ENCODE measurements around the gene NAV2.

NAV2 gene

DNA sequence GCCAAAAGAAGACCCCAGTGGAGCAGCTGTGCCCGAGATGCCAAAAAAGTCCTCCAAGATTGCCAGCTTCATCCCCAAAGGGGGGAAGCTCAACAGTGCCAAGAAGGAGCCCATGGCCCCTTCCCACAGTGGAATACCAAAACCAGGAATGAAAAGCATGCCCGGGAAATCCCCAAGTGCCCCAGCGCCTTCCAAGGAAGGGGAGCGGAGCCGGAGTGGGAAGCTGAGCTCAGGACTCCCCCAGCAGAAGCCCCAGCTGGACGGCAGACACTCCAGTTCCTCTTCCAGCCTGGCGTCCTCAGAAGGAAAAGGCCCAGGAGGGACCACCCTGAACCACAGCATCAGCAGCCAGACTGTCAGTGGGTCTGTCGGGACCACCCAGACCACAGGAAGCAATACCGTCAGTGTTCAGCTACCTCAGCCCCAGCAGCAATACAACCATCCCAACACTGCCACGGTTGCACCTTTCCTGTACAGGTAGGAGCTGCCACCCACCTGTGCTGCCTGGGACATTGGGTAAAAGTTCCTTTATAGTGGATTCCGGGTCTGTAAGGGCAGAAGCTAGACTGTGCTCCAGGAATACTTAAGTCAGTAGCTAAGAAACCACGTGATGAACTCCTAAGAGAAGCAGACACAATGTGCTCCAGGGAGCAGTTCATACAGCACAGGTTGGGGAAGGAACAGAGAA lies 221.3 kb downstream of the NAV2 start:
- no peak for DNase-seq

DNA sequence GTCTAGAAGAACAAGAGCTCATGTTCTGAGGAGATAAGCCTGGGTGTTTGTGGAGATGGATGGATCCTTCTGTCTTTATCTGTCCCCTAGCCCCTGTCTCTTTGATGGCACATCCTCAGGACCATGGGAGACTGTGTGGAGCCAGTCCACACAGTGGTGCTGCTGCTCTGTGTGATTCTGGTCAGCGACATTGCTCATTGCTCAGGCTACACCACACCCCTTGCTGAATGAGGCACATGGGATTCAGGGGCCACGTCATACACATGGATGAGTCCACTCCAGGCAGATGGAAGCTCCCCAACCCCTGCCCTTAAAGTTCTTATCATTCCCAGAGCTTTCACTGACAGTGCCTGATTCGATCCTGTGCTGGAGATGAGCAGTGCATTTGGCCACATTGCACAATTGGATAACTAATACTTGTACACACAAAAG lies 222.2 kb downstream of the NAV2 start:
- DNase-seq: no peak

DNA sequence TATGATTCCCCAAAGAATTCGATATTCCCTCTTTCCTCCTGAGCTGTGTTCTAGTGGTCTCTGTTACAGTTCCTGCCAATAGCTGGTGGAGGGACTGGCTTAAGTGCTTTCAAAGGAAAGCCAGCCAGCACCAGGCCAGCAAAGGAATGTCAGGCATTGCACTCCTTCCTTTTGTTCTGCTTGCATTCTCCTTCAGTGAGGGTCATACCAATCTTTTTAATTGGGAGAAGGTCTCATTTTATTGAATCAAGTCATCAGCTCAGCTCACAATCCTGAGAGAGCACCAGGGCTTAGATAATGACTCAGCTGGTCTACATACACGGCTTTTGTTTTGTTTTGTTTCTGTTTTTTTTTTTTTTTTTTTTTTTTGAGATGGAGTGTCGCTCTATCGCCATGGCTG lies 222.9 kb downstream of the NAV2 start:
- no peak for DNase-seq

DNA sequence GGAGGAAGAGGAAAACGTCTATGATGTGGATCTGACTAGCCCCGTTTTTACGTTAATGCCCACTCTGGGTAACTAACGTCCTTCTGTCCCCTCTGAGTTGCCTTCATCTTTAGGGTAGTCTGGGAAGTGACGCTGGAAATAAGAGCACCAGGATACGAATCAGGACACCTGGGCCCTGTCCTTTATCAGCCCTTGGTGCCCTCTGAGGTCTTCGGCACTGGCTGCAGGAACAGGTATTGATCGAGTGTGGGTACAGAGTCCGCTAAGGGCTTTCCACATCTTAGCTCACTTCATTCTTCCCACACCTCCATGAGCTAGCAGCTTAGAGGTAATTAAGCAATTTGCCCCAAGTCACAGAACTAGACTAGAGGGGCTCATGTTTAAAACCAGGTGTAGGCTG lies 223.8 kb downstream of the NAV2 start:
- no peak for DNase-seq

DNA sequence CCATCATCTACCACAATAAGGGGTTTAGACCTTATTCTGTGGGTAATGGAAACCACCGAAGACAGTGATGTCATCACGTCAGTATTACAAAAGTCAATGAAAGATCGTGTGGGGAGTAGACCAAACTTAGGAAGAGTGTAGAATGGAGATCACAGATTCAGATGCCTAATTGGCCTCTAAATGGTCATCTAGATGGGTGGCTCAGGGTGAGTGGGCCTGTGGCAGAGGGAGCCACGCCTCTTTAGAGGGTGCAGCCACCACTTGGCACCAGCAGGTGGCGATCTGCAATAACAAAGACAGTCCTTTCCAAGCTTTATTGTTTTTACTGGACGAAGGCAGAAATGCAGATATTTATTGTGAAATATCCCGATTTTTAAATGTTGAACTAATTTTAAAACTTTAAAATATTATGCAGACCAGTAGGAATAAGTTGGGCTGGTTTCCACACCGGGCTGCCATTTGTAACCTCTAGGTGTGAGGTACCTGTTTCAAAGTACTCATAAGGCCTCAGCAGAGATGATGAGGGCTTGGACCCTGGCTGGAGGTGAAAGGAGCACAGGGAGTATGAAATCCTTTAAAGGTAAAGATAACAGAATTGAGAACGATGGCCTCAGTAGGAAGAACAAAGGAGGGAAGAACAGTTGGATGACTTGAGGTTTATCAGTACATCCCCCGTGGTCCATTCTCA lies 225.7 kb downstream of the NAV2 start:
- no peak for DNase-seq

DNA sequence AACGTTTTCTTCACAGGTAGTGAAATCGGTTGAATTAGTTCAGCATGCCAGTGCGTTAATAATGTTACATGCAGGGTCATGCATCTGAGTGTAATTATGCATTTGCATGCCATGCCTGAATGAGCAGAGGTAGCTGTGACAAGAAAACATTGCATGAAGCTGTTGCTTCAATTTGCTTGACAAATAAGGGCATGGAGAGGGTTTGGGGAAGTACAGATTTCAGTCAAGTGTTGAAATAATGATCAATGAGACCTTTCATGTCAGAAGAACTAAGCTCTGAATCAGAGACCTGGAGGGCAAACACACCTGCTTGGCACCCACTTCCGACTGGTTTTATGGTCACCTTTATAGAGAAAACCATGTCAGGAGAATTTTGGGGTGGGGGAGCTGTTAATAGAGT lies 226.2 kb downstream of the NAV2 start:
- DNase-seq: no peak

GRCh38 chr11:19939415-19939929 lies 226.8 kb downstream of the NAV2 start:
- DNase-seq: no peak

GRCh38 chr11:19940831-19941230 lies 228.2 kb downstream of the NAV2 start:
- no peak for DNase-seq

- no peak for DNase-seq
Observed at GRCh38 chr11:19946681-19947080, 234.0 kb downstream of the NAV2 start.

- no peak for DNase-seq
Observed at GRCh38 chr11:19947537-19948114, 235.0 kb downstream of the NAV2 start.

DNA sequence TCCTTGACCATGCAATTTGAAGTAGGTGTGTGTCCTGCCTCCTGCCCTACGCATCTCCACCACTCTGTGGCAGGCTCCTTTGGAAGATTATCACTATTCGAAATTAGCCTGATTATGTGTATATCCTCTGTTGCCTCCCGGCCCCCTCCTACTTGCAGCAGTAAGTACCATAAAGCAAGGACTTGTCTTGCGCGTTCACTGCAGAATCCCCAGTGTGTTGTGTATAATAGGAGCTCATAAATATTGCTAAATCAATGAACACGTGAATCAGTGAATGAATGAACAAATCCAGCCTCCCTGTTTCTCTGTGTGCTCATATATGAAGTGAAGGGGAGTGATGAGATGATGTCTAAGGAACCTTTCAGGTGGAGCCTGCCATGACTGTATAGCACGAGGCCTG lies 237.0 kb downstream of the NAV2 start:
- DNase-seq: no peak

GRCh38 chr11:19951558-19952115 lies 239.0 kb downstream of the NAV2 start:
- DNase-seq: no peak

- no peak for DNase-seq
Observed at GRCh38 chr11:19952116-19952605, 239.5 kb downstream of the NAV2 start.

DNA sequence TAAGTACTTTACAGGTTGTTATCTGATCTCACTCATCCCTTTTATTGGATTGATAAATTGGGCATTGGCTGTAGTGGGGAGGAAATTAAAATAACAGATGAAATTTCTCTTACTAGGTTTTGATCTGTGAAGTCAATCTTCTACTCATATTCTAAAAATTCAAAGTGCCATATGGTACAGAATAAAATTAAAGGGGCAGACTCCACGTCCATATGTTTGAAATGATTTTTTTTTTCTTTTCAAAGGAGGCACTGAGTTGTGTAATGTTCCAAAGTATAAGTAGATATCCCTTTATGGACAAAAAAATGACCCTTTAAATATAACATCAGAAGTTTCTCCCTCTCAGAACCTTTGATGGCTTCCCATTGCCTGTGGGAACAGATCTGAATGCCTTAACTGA lies 240.3 kb downstream of the NAV2 start:
- DNase-seq: no peak

DNA sequence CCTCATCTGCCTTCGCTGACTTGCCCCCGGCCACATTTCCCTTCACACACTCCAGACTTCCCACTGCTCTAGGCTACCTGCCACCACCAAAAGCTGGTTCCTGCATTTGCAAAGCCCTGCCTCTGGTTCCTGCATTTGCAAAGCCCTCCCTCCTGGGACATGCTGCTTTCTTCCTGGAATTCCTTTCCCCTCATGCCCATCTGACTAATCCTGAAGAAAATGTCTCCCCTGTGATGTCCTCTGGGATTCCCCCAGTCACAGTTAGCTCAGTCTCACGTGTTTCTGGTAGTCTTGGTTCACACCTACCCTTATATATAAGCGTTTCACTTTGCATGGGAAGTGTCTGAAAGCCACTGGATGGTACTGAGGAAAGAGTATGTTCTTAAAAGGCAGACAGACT lies 240.7 kb downstream of the NAV2 start:
- DNase-seq: no peak

DNA sequence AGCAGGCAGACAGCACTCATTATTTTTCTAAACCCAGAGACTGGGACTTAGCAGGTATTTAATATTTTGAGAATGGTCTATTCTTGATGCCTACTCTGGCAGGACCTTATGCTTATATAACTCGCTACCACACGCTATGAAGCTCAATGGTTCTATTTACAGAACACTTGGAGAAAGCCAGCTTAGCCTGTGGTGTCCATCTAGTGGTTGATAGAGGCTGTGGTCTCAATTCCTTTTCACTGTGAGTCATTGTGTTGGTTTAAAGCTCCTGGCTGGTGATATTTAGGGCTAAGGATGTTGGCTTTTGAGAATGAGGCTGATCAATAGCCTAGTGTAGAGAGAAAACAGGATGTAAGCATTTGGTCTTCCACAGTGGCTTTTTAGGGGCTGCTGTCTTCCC lies 241.3 kb downstream of the NAV2 start:
- DNase-seq: no peak

- no peak for DNase-seq
Observed at GRCh38 chr11:19954899-19955298, 242.3 kb downstream of the NAV2 start.

GRCh38 chr11:19955660-19956059 lies 243.0 kb downstream of the NAV2 start:
- no peak for DNase-seq

DNA sequence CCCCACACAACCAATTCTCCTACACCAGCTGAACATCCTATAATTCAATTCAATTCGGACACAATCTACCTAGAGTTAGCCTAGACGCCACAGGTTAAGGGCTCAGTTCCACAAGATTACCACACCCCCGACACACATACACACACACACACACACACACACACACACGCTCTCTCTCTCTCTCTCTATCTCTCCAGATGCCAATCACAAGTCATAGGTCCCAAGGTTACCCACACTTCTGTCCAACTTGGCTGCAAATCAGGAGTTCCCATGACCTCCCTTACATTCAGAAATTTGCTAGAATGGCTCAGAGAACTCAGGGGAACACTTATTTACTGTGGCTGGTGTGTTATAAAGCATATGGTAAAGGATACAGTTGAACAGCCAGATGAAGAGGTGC lies 243.6 kb downstream of the NAV2 start:
- DNase-seq: no peak

DNA sequence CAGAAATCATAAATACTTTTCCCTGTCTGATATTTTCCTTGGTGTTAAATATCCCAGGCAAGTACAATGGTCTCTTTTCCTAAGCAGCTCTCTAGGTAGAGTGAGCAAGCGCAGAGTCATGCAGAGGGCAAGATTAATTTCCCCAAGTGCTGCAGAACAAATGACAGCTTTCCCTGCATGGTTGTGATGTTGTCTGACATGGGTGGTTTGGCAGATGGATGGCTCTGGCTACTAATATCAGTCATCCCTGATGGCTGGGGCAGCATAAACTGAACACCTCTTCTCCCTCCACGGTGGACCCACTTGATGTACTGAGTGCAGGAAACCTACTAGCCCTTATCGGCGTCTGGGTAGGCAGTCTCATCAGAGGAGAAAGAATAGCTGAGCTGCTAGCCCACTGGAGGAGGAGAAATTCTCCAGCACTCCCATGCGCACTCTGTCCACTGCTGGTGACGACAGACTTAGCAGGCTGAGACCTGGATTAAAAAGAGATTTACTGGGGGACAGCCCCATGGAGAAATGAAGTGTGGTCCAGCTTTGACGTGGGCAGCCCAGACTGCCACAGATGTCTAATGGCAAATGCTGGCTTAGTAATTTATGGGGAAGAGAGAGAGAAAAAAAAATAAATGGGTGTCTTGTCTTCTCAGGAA lies 244.8 kb downstream of the NAV2 start:
- no peak for DNase-seq

DNA sequence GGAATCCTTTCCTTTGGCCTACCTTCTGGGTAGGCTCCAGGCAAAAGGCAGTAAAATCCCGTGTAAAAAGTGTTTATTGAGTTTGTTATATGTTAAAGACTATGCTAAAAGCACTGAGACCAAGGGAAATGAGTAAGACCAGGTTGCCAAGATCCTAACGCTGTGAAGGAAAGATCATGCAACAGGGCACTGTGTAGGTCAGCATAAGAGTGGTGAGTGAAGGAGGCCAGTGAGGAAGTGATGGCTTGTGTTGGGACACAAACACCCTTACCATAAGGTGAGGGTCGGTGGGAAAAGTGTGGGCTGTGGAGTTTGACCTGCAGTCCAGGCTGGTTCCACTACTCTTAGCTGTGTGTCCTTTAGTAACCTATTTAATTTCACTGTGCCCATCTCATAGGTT lies 245.6 kb downstream of the NAV2 start:
- DNase-seq: no peak

- DNase-seq: no peak
Observed at GRCh38 chr11:19959210-19959609, 246.6 kb downstream of the NAV2 start.

GRCh38 chr11:19959648-19960059 lies 247.0 kb downstream of the NAV2 start:
- no peak for DNase-seq
